GM23338 (cell line): ENCODE measurements around the gene GNA12. TPM values are rescaled to one million over a fixed set of nuclear protein-coding genes. Genes with fewer than 3 reads are reported as not detected.

Experiments
- ATAC-seq: fragments of 200-7000 bp; cut with Tn5 transposase; 3 replicates; pipeline ENCODE4 v1.9.1; 2020
- DNase-seq: peaks from one replicate; pipeline ENCODE4 v3.0.0-alpha.2; 2015; ENCODE audit warnings: low spot score
- H2AFZ ChIP-seq: fragments of 200-600 bp; sonication (generic); 2 replicates; pipeline ENCODE4 v1.8.0; 2016; ENCODE audit warnings: antibody characterized with exemption, mild to moderate bottlenecking, moderate library complexity
- H3F3A ChIP-seq: fragments of 200-600 bp; sonication (generic); replicated peaks from 2 replicates; pipeline ENCODE4 v1.8.0; 2017; ENCODE audit warnings: antibody characterized with exemption, mixed run types, low read depth
- H3K27ac ChIP-seq: fragments of 200-600 bp; sonication (generic); 2 replicates; pipeline ENCODE4 v1.6.1; 2016; ENCODE audit warnings: low read depth
- H3K27me3 ChIP-seq: fragments of 200-600 bp; sonication (generic); 2 replicates; pipeline ENCODE4 v1.8.0; 2016; ENCODE audit warnings: mild to moderate bottlenecking, mixed run types, moderate library complexity; ENCODE audit not compliant: insufficient read depth
- H3K36me3 ChIP-seq: fragments of 200-600 bp; sonication (generic); 2 replicates; pipeline ENCODE4 v1.8.0; 2016; ENCODE audit warnings: mild to moderate bottlenecking; ENCODE audit not compliant: insufficient read depth
- H3K4me1 ChIP-seq: fragments of 200-600 bp; sonication (generic); 2 replicates; pipeline ENCODE4 v1.8.0; 2016; ENCODE audit warnings: mild to moderate bottlenecking, moderate library complexity; ENCODE audit not compliant: insufficient read depth
- H3K4me2 ChIP-seq: fragments of 200-600 bp; sonication (generic); 2 replicates; pipeline ENCODE4 v1.7.1; 2017; ENCODE audit warnings: mixed run types
- H3K4me3 ChIP-seq: fragments of 200-600 bp; sonication (generic); 2 replicates; pipeline ENCODE4 v1.6.1; 2016; ENCODE audit warnings: mixed run types
- H3K79me2 ChIP-seq: fragments of 200-600 bp; sonication (generic); replicated peaks from 2 replicates; pipeline ENCODE4 v1.8.0; 2017; ENCODE audit warnings: mild to moderate bottlenecking; ENCODE audit not compliant: insufficient read depth
- H3K9me2 ChIP-seq: fragments of 200-600 bp; sonication (generic); 2 replicates; pipeline ENCODE4 v1.8.0; 2017; ENCODE audit not compliant: insufficient read depth
- H4K20me1 ChIP-seq: fragments of 200-600 bp; sonication (generic); replicated peaks from 2 replicates; pipeline ENCODE4 v1.8.0; 2017; ENCODE audit warnings: mild to moderate bottlenecking; ENCODE audit not compliant: insufficient read depth
- H3K27ac Mint-ChIP-seq: 2 replicates; pipeline ENCODE4 v1.8.0; 2020; ENCODE audit warnings: inconsistent platforms, mild to moderate bottlenecking, moderate library complexity, mixed read lengths
- H3K27me3 Mint-ChIP-seq: 3 replicates; pipeline ENCODE4 v1.8.0; 2022; ENCODE audit warnings: low read depth, mild to moderate bottlenecking, moderate library complexity, mixed read lengths, inconsistent platforms; ENCODE audit not compliant: insufficient read depth, poor library complexity
- H3K36me3 Mint-ChIP-seq: 3 replicates; pipeline ENCODE4 v1.8.0; 2021; ENCODE audit warnings: low read depth, mild to moderate bottlenecking, inconsistent platforms, moderate library complexity, mixed read lengths
- H3K4me1 Mint-ChIP-seq: 3 replicates; pipeline ENCODE4 v1.8.0; 2020; ENCODE audit warnings: mild to moderate bottlenecking, inconsistent platforms, mixed read lengths
- H3K4me3 Mint-ChIP-seq: 3 replicates; pipeline ENCODE4 v1.8.0; 2021; ENCODE audit warnings: moderate library complexity, mild to moderate bottlenecking, inconsistent platforms, mixed read lengths
- H3K9me3 Mint-ChIP-seq: 3 replicates; pipeline ENCODE4 v1.8.0; 2020; ENCODE audit warnings: moderate library complexity, mild to moderate bottlenecking, inconsistent platforms, mixed read lengths
- CREB1 ChIP-seq: fragments of 250-450 bp; sonication (Bioruptor Pico); IDR thresholded peaks from 2 replicates; pipeline ENCODE4 v1.5.0; 2020; ENCODE audit warnings: low read depth, mild to moderate bottlenecking, moderate library complexity
- ETS1 ChIP-seq: IDR thresholded peaks from 2 replicates; pipeline ENCODE4 v1.6.1; 2016; ENCODE audit warnings: antibody characterized with exemption
- EZH2 ChIP-seq: fragments of 200-600 bp; sonication (generic); IDR thresholded peaks from one replicate; pipeline ENCODE4 v1.8.0; 2017; ENCODE audit warnings: antibody characterized with exemption, mild to moderate bottlenecking, low read depth; ENCODE audit not compliant: unreplicated experiment
- EZH2phosphoT487 ChIP-seq: fragments of 200-600 bp; sonication (generic); IDR thresholded peaks from one replicate; pipeline ENCODE4 v1.8.1; 2018; ENCODE audit warnings: antibody characterized with exemption; ENCODE audit not compliant: unreplicated experiment
- JUNB ChIP-seq: IDR thresholded peaks from one replicate; pipeline ENCODE4 v1.6.1; 2016; ENCODE audit warnings: antibody characterized with exemption; ENCODE audit not compliant: unreplicated experiment
- NANOG ChIP-seq: IDR thresholded peaks from 2 replicates; pipeline ENCODE4 v1.6.1; 2016; ENCODE audit warnings: antibody characterized with exemption, borderline replicate concordance
- POLR2AphosphoS5 ChIP-seq: IDR thresholded peaks from 2 replicates; pipeline ENCODE4 v1.6.1; 2016; ENCODE audit warnings: antibody characterized with exemption, low read depth
- ZNF114 ChIP-seq: fragments of 250-450 bp; sonication (Bioruptor Pico); IDR thresholded peaks from 2 replicates; pipeline ENCODE4 v1.5.0; 2020; ENCODE audit warnings: mild to moderate bottlenecking, moderate library complexity
- ZNF331 ChIP-seq: fragments of 250-450 bp; sonication (Bioruptor Pico); IDR thresholded peaks from 2 replicates; pipeline ENCODE4 v1.5.0; 2020; ENCODE audit warnings: low read depth, mild to moderate bottlenecking, moderate library complexity
- polyA plus RNA-seq: library from polyadenylated mRNA; unstranded; fragments of >200 nt; fragmentation: Nextera tagmentation; extraction: Ambion mirVana; gene quantifications from 2 replicates; pipeline ENCODE4 v1.2.1, GENCODE V29; 2016
- total RNA-seq: library from RNA; depleted of rRNA; stranded (reverse); fragments of >200 nt; shearing (Covaris generic); gene quantifications from 2 replicates; pipeline ENCODE4 v1.2.3, GENCODE V29; 2014
- TF ChIP-seq, protein P1 (sequence below): IDR thresholded peaks from one replicate; pipeline ENCODE4 v1.6.1; 2018; ENCODE audit warnings: antibody characterized with exemption; ENCODE audit not compliant: unreplicated experiment

The GNA12 gene
- total and polyA plus RNA-seq, 2 experiments from 2014 or later, result 24.0 to 87.7 TPM

- TF ChIP-seq EZH2 (no peak), ZNF331 (no peak), CREB1 (no peak)
- 0 out of 2 replicates have a peak overlapping the region, but pooled peaks have one; percentile 61 for H3K27ac ChIP-seq
- peak overlapping the region; percentile 86 for H3K27ac Mint-ChIP-seq
- H3K4me3 ChIP-seq, result no peak overlapping the region
- peaks cover 2% of the 10 kb centered on the region for H3K27me3 Mint-ChIP-seq
- no peaks in the 10 kb centered on the region for H3K27me3 ChIP-seq
- H3K9me3 Mint-ChIP-seq, result no peaks in the 10 kb centered on the region
- no peaks in the 10 kb centered on the region for H3K9me2 ChIP-seq
- H3K79me2 ChIP-seq, result peaks cover 100% of the 10 kb centered on the region
- peak overlapping the region; percentile 3; the same call in 2 of the 3 replicates for H3K4me3 Mint-ChIP-seq
- H3K4me1 Mint-ChIP-seq, result peaks cover 82% of the 10 kb centered on the region
- H3K36me3 Mint-ChIP-seq, result no peaks in the 10 kb centered on the region
- DNase-seq, result no peak
- no peak for ATAC-seq
- H3K4me1 ChIP-seq, result peaks cover 76% of the 10 kb centered on the region
- peak overlapping the region; percentile 5 for H3K4me2 ChIP-seq
- peaks cover 9% of the 10 kb centered on the region; the same call in 1 of the 2 replicates for H4K20me1 ChIP-seq
- H2AFZ ChIP-seq, result no peak overlapping the region
- no peaks in the 10 kb centered on the region for H3K36me3 ChIP-seq
- H3F3A ChIP-seq, result no peaks in the 10 kb centered on the region
Measured at GRCh38 chr7:2800931-2801688, 43.0 kb downstream of the GNA12 start.

DNA sequence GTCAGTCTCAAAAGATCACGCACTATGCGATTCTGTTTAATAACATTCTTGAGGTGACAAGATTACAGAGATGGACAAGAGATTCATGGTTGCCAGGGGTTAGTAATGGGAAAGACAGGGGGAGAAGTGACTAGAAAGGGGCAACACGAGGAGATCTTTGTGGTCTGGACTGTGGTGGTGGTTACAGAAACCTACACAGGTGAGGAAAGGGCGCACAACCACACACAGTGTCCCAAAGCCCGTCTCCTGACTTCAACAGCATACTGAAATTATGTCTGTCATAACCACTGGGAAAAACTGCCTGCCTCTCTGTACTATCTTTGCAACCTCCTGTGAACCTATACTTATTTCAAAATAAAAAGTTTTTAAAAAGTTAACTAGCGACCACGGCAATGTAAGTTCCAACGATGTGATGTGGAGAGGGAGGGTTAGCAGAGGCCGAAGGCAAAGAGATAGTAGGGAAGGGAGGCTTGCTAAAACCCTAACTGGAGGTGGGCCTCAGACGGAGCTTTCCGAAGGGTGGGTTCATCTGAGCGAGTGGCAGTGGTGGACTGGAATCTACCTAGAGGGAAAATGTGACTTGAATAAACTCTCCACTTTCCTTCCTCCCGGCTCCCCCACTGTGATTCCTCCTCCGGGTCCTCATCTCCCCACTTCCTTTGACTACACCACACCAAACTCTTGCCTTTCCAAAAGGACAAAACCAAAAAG, 43.7 kb downstream of the GNA12 start:
- Mint-ChIP-seq H3K4me3 (no peak overlapping the region), H3K9me3 (no peaks in the 10 kb centered on the region), H3K27ac (peak overlapping the region; percentile 86; the same call in 1 of the 2 replicates), H3K27me3 (peaks cover 2% of the 10 kb centered on the region), H3K36me3 (no peaks in the 10 kb centered on the region), H3K4me1 (peaks cover 78% of the 10 kb centered on the region)
- no peaks in the 10 kb centered on the region for H3F3A ChIP-seq
- H3K4me1 ChIP-seq, result peaks cover 76% of the 10 kb centered on the region
- DNase-seq (no peak), ATAC-seq (no peak)
- no peaks in the 10 kb centered on the region for H3K36me3 ChIP-seq
- H3K4me2 ChIP-seq, result peak overlapping the region; percentile 5
- H4K20me1 ChIP-seq, result peaks cover 13% of the 10 kb centered on the region; the same call in 1 of the 2 replicates
- no peaks in the 10 kb centered on the region for H3K9me2 ChIP-seq
- H3K27me3 ChIP-seq, result no peaks in the 10 kb centered on the region
- H3K27ac ChIP-seq, result peak overlapping the region; percentile 30; the same call in 1 of the 2 replicates
- H3K79me2 ChIP-seq, result peaks cover 100% of the 10 kb centered on the region
- H3K4me3 ChIP-seq, result no peak overlapping the region
- no peak overlapping the region for H2AFZ ChIP-seq
- no peak for TF ChIP-seq POLR2AphosphoS5
- no peak for TF ChIP-seq NANOG
- TF ChIP-seq ZNF331, result no peak
- no peak for TF ChIP-seq ZNF114
- TF ChIP-seq CREB1, result no peak
- TF ChIP-seq, protein P1, sequence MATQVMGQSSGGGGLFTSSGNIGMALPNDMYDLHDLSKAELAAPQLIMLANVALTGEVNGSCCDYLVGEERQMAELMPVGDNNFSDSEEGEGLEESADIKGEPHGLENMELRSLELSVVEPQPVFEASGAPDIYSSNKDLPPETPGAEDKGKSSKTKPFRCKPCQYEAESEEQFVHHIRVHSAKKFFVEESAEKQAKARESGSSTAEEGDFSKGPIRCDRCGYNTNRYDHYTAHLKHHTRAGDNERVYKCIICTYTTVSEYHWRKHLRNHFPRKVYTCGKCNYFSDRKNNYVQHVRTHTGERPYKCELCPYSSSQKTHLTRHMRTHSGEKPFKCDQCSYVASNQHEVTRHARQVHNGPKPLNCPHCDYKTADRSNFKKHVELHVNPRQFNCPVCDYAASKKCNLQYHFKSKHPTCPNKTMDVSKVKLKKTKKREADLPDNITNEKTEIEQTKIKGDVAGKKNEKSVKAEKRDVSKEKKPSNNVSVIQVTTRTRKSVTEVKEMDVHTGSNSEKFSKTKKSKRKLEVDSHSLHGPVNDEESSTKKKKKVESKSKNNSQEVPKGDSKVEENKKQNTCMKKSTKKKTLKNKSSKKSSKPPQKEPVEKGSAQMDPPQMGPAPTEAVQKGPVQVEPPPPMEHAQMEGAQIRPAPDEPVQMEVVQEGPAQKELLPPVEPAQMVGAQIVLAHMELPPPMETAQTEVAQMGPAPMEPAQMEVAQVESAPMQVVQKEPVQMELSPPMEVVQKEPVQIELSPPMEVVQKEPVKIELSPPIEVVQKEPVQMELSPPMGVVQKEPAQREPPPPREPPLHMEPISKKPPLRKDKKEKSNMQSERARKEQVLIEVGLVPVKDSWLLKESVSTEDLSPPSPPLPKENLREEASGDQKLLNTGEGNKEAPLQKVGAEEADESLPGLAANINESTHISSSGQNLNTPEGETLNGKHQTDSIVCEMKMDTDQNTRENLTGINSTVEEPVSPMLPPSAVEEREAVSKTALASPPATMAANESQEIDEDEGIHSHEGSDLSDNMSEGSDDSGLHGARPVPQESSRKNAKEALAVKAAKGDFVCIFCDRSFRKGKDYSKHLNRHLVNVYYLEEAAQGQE, result no peak
- TF ChIP-seq JUNB, result no peak
- TF ChIP-seq EZH2phosphoT487, result no peak
- TF ChIP-seq ETS1, result no peak
